Activated T-cell treated with anti-CD3 and anti-CD28 coated beads, Interleukin-2, amount 50 U/mL, for 48 hours (primary cell): ENCODE results near the gene NLE1.
"Not testable (repeated sequence)": the region's sequence is repeated elsewhere in the genome, so short reads cannot be mapped to it uniquely, and the experiment has no call there.

Source experiments
- DNase-seq, 2 experiments: peaks; one replicate each; pipeline ENCODE4 v3.0.0-alpha.2; 2020

Gene NLE1

GRCh38 chr17:35127751-35128514, 14.2 kb downstream of the NLE1 start:
- DNase-seq, result no peak

- DNase-seq, result no peak
Observed at GRCh38 chr17:35121315-35121714, 20.8 kb downstream of the NLE1 start, which contains the start of gene FNDC8. FNDC8 (plus strand) TSS chr17:35121615; CDS start chr17:35121694, 79 bp downstream.

- peak; percentile 86 to 90 for DNase-seq
Observed at GRCh38 chr17:35119370-35120165, 22.5 kb downstream of the NLE1 start, which contains the start of gene RAD51D. RAD51D (minus strand) TSS chr17:35119860; CDS start chr17:35119613, 247 bp downstream.

DNA sequence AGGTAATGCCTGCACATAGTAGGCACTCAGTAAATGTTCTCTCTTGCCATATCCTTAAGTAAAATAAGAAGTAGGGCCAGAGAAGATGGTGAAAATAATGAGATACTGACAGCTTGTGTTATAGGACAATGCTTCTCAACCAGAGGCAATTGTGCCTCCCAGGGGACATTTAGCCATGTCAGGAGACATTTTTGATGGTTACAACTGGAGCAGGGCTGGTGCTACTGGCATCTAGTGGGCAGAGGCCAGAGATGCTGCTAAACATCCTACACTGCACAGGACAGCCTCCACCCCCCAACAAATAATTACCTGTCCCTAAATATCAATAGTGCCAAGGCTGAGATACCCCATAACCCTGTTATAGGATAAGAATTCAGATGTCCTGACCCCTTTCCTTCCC, 24.1 kb downstream of the NLE1 start:
- no peak for DNase-seq

DNA sequence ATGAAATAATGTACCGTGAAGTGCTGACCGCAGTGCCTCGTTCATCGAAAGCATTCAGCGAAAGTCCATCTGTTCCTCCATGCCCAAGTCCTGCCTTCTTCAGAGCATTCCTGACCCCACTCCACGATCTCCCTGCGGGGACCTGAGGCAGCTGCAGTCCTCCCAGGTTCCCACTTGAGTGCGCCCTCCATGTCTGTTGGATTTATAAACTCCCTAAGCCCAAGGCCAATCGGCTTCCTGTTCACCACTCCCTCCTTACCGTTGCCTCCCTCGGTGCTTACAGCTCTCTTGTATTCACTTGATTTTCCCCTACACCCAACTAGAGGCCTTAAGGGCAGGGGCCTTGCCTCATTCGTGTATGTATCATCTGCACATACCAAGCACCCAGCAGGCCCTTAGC, 25.3 kb downstream of the NLE1 start:
- no peak for DNase-seq

GRCh38 chr17:35110791-35111190, 31.3 kb downstream of the NLE1 start:
- not testable (repeated sequence) for DNase-seq

DNA sequence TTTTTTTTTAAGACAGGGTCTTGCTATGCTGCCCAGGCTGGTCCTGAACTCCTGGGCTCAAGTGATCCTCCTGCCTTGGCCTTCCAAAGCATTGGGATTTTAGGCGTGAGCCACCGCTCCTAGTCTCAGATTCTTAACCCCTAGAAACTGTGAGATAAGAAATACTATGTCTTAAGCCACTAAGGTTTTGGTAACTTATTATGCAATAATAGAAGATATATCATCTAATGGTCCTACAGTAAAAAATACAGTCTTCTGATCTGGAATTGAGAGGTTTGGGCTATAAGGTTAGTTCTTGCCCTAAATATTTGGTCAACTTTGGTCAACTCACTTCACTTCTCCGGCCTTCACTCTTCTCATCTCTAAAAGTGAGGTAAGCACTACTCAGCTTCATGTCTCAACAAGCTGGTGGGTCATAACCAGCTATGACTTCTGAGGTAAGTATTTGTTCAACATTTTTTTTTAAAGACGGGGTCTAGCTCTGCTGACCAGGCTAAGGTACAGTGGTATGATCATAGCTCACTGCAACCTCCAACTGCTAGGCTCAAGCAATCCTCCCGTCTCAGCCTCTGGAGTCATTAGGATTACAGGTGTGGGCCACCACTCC, 37.2 kb downstream of the NLE1 start:
- no peak for DNase-seq

GRCh38 chr17:35103271-35103670, 38.8 kb downstream of the NLE1 start:
- no peak for DNase-seq

- DNase-seq, result no peak
Observed at GRCh38 chr17:35101725-35102124, 40.4 kb downstream of the NLE1 start.

DNA sequence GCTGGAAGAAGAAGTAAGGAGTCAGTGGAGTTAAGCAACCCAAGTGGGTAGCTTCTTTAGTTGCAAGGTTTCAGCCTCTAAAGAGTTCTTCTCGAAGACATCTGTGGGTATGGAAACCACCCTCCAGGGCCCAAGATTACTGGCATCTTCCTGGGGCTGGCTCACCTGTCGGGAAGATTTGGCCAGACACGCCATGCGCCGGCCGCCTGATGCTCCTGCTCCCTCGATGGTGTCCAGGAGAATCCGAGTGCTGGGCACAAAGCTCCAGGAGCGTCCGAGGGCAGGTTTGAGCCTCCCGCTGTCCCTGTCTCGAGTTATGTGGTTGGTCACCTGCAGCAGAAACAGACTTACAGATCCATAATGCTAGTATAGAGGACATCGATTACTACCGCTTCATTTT, 41.1 kb downstream of the NLE1 start:
- DNase-seq, result no peak

DNA sequence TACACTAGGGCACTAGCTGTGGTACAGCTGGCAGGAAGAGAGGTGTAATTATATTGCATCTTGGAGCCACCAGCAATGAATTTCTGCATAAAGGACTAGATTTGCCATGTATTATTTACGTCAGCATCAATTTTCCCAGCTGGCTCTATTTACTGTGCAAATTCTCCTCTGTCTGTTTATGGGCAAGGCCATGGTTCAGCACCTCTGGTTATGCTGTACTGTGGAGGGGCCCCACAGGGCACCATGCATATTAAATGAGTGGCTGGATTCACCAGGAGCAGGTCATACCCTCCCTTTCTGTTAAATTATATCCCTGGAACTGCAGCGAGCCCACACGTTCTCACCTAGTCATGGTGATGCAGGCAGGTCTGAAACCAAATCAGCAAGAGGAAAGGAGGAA, 42.2 kb downstream of the NLE1 start:
- DNase-seq, result no peak

GRCh38 chr17:35097776-35098175, 44.3 kb downstream of the NLE1 start:
- no peak for DNase-seq

DNA sequence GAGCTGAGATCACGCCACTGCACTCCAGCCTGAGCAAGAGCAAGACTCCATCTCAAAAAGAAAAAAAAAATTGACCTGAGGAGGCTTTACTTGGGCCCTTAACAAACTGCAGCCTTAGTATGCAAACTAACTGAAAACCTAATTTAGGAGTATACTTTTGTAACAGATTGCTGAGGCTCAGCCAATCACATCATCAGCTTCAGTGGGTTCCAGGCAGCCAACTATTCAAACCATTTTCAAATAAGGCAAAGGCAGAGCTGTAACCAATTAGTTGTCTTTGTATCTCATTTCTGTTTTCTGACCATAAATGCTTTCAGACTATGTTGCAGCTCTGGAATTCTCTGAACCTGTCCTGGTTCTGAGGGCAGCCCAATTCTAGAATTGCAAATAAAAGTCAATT, 46.4 kb downstream of the NLE1 start:
- no peak for DNase-seq

GRCh38 chr17:35094902-35095301, 47.2 kb downstream of the NLE1 start:
- DNase-seq, result no peak

GRCh38 chr17:35090707-35091106, 51.4 kb downstream of the NLE1 start:
- not testable (repeated sequence) for DNase-seq

DNA sequence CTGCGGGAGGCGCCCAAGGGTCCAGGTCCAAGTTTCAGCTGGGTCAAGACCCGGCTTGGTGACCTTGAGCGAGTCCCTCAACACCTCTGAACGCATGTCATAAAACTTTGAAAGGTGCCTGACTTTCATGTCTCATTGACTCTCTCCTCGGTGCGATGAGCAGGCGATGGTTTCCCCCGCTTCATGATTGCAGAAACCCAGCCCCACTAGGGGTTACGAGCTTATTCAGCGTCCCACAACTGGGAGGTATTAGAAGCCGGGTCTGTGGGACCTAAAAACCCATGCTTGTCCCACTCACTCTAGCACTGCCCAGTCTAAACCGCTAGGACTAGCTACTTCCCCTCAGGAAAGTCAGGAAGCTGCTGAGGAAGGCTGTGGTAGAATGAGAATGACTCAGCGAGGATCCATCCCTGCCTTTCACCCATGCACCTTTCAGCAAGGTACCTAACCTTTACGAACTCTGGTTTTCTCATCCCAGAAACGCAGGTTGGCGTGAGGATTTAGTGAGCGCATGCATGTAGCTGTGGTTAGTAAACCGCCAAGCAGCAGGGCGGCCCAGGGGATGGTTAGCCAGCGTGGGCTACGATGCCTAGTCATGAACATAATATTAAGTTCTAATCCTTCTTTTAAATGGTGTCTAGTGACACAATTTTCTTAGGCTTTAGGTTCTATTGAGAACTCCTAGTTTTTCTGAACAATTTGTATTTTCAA, 52.4 kb downstream of the NLE1 start:
- no peak for DNase-seq

- peak; percentile 93 to 96 for DNase-seq
Observed at GRCh38 chr17:35088881-35089585, 53.1 kb downstream of the NLE1 start.

DNA sequence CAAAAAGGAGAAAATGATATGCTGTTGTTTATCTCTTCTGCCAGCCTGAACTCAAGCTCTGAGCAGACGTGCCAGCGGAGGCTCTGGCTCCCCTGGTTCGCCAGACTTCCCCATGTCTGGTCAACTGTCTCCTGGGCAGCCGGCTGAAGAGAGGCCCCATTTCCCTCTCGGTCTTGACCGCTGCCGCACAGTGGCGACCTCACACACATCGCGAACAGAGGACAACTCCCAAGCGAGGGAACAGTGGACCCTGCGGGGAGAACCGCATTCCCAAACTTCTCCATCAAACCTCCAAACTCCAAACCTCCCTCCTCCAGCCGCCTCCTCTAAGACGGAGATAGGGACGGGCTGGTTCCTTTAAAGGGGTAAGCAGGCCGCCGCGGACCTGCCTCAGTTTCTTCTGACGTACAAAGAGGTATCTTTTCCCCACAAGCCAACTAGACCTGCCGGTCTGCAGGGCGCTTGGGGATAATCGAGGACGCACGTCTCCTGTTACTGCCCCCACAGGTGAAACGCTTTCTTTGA, 53.7 kb downstream of the NLE1 start:
- no peak for DNase-seq

DNA sequence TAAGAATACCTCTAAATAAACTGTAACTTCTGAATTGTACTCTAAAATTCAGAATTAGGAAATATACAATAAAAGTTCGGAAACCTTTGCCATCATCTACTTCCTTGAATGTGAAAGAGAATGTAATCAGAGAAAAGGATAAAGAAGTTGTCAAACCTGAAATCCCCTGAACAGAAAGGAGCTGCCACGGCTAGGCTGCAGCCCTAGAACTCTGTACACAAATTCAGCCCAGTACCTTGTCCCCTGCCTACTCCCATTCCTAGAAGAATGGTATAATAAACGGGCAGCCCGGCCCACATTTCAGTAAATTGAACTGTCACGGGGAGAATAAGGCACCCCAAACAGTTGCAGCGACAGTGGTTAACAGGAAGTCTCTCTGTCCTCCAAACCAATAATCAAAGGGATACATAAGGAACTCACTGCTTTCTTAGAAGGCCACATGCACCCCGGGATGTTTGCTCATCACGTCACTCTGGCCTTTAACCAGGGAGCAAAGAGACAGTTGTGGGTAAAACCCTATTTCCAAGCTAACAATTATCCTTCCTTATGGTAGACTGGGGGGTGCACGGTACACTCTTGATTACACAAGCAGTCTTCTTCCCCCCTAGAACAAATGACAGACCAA, 54.3 kb downstream of the NLE1 start:
- DNase-seq, result peak; percentile 48 to 51

DNA sequence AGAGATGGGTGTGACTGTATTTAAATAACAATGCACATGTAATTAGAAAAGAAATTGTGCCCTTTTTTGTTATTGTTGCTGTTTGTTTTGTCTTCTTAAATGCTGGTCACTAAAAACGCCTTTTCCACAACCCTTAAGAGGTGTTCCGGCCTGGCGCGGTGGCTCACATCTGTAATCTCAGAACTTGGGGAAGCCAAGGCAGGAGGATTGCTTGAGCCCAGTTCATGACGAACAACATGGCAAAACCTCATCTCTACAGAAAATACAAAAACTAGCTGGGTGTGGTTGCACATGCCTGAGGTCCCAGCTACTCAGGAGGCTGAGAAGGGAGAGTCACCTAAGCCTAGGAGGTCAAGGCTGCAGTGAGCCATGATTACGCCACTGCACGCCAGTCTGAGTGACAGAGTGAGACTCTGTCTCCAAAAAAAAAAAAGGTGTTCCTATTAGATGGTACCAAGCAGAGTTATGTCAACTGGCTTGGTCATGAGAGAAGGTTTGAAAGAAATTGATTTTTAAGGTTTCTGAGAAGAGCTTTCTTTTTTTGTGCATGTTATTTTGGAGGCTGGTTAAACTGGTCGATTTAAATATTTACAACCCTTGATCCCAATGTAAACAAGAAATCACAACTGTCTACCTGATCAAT, 55.1 kb downstream of the NLE1 start:
- no peak for DNase-seq

DNA sequence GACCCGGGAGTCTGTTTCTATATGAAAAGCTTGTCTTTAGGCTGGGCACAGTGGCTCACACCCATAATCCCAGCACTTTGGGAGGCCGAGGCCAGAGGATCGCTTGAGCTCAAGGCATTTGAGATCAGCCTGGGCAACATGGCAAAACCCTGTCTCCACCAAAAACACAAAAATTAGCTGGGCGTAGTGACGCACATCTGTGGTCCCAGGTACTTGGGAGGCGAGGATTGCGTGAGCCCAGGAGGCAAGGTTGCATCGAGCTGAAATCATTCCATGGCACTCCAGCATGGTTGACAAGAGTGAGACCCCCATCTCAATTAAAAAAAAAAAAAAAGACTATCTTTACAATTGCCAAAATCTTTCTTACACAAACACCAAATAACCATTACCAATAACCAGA, 55.9 kb downstream of the NLE1 start:
- DNase-seq, result no peak
